Panc1 (cell line): ENCODE data around the gene NECTIN4. TPM values are rescaled to one million over a fixed set of nuclear protein-coding genes. Genes with fewer than 3 reads are reported as not detected.

Source experiments
- ATAC-seq: fragments of 200-7000 bp; cut with Tn5 transposase; 2 replicates; pipeline ENCODE4 v1.9.1; 2020; ENCODE audit warnings: mild to moderate bottlenecking, moderate library complexity
- BruUV-seq: library from RNA; stranded (reverse); fragments of 400-500 nt; replicated peaks from 2 replicates; lab custom pipeline; 2021; lab: Mats Ljungman, UMichigan
- CTCF ChIA-PET: fragments of 300-600 bp; sonication (Branson Sonifier 250); formaldehyde crosslinking; loops from one replicate; lab custom pipeline; 2022; ENCODE audit warnings: antibody characterized with exemption; lab: Charles Lee
- POLR2A ChIA-PET: fragments of 300-600 bp; sonication (Branson Sonifier 250); formaldehyde crosslinking; loops from one replicate; lab custom pipeline; 2022; ENCODE audit warnings: antibody characterized with exemption; lab: Charles Lee
- DNase-seq: peaks from one replicate; pipeline ENCODE4 v3.0.0-alpha.2; 2010; ENCODE audit warnings: low read depth, low spot score
- H3K27ac ChIP-seq: 2 replicates; pipeline ENCODE4 v1.5.1; 2011; ENCODE audit warnings: mild to moderate bottlenecking, low read length, inconsistent platforms
- H3K27me3 ChIP-seq: fragments of 200-500 bp; sonication (Bioruptor generic); 2 replicates; pipeline ENCODE4 v1.6.0; 2014; ENCODE audit warnings: low read length, inconsistent platforms; ENCODE audit not compliant: control insufficient read depth, insufficient read depth
- H3K36me3 ChIP-seq: fragments of 200-500 bp; sonication (Bioruptor generic); 2 replicates; pipeline ENCODE4 v1.5.1; 2014; ENCODE audit warnings: inconsistent platforms, mild to moderate bottlenecking, low read length, moderate library complexity; ENCODE audit not compliant: control insufficient read depth, insufficient read depth
- H3K4me1 ChIP-seq: 2 replicates; pipeline ENCODE4 v1.5.1; 2011; ENCODE audit warnings: inconsistent platforms, mild to moderate bottlenecking, low read length, moderate library complexity; ENCODE audit not compliant: control insufficient read depth, insufficient read depth
- H3K4me3 ChIP-seq, 2 experiments: 2 replicates each; pipeline ENCODE4 v1.5.1; 2011 to 2012; ENCODE audit warnings: low read depth in 2 of 2, low read length in 2 of 2, mild to moderate bottlenecking in 2 of 2, inconsistent platforms in 1 of 2, moderate library complexity in 1 of 2
- H3K9me3 ChIP-seq: fragments of 200-500 bp; sonication (Bioruptor generic); 2 replicates; pipeline ENCODE4 v1.5.1; 2014; ENCODE audit warnings: low read depth, mild to moderate bottlenecking, inconsistent platforms, low read length, moderate library complexity; ENCODE audit not compliant: control insufficient read depth, insufficient read depth
- POLR2AphosphoS5 ChIP-seq: IDR thresholded peaks from 2 replicates; pipeline ENCODE4 v1.6.1; 2012; ENCODE audit warnings: mild to moderate bottlenecking, low read depth, low read length, moderate library complexity
- REST ChIP-seq, 2 experiments: IDR thresholded peaks; 2 replicates each; pipeline ENCODE4 v1.6.1; 2011 to 2012; ENCODE audit warnings: low read depth in 2 of 2, control low read depth in 1 of 2, low read length in 1 of 2, mild to moderate bottlenecking in 1 of 2, moderate library complexity in 1 of 2; ENCODE audit not compliant: insufficient read depth in 1 of 2
- SIN3A ChIP-seq: IDR thresholded peaks from 2 replicates; pipeline ENCODE4 v1.6.1; 2012; ENCODE audit warnings: low read depth, mild to moderate bottlenecking, low read length, moderate library complexity, borderline replicate concordance; ENCODE audit not compliant: insufficient read depth
- TCF7L2 ChIP-seq: IDR thresholded peaks from 2 replicates; pipeline ENCODE4 v1.6.1; 2011; ENCODE audit warnings: mild to moderate bottlenecking, low read depth, low read length, inconsistent platforms
- in situ Hi-C: cut with HindIII; loops from 2 replicates; pipeline ENCODE4 v1.10.0; 2016; ENCODE audit warnings: low sequenced_read_pairs, low pct_unique_long_range_greater_than_20kb
- intact Hi-C: fragments of 100-400 bp; cut with micrococcal nuclease; formaldehyde crosslinking; loops from one replicate; pipeline ENCODE4 v1.10.0; 2022; ENCODE audit not compliant: unreplicated experiment
- total RNA-seq: library from RNA; stranded (reverse); gene quantifications from one replicate; pipeline ENCODE4 v1.2.1, GENCODE V29; 2021; ENCODE audit not compliant: unreplicated experiment
- TF ChIP-seq, protein P1 (sequence below): fragments of 450-650 bp; IDR thresholded peaks from 2 replicates; pipeline ENCODE4 v1.5.1; 2017; ENCODE audit warnings: mild to moderate bottlenecking

NECTIN4 gene
- total RNA-seq, 1 experiment from 2014 or later, result not detected

- DNase-seq, result no peak
- POLR2A ChIA-PET, result interaction anchor here (0.6 kb wide), 1 partner anchor 50 kb away, joined by 3 read pairs; the partner anchor contains the start of gene USF1
Measured at GRCh38 chr1:161096015-161096414, 6.7 kb upstream of the NECTIN4 start.

GRCh38 chr1:161095230-161095629, 5.9 kb upstream of the NECTIN4 start:
- no peaks in the 10 kb centered on the region for H3K9me3 ChIP-seq
- peaks cover 3% of the 10 kb centered on the region; the same call in 1 of the 2 replicates for H3K36me3 ChIP-seq
- DNase-seq, result no peak
- H3K27ac ChIP-seq, result no peak overlapping the region
- intact Hi-C loops, result loop anchor here (5.0 kb wide), 1 partner anchor 53 kb away; no protein-coding TSS in a partner anchor
- no peak for ATAC-seq
- no peaks in the 10 kb centered on the region for H3K27me3 ChIP-seq
- ChIA-PET POLR2A (interaction anchor here (0.5 kb wide), 1 partner anchor 59 kb away, joined by 8 read pairs; no protein-coding TSS in a partner anchor), CTCF (no interaction called here)
- no peak for TF ChIP-seq POLR2AphosphoS5
- TF ChIP-seq REST (IDR thresholded peaks at IDR 0.05; ENCODE audit: insufficient read depth in 1 of 2, low read depth in 2 of 2, low read length in 1 of 2), result no peak
- TF ChIP-seq TCF7L2, result no peak
- TF ChIP-seq, protein P1, sequence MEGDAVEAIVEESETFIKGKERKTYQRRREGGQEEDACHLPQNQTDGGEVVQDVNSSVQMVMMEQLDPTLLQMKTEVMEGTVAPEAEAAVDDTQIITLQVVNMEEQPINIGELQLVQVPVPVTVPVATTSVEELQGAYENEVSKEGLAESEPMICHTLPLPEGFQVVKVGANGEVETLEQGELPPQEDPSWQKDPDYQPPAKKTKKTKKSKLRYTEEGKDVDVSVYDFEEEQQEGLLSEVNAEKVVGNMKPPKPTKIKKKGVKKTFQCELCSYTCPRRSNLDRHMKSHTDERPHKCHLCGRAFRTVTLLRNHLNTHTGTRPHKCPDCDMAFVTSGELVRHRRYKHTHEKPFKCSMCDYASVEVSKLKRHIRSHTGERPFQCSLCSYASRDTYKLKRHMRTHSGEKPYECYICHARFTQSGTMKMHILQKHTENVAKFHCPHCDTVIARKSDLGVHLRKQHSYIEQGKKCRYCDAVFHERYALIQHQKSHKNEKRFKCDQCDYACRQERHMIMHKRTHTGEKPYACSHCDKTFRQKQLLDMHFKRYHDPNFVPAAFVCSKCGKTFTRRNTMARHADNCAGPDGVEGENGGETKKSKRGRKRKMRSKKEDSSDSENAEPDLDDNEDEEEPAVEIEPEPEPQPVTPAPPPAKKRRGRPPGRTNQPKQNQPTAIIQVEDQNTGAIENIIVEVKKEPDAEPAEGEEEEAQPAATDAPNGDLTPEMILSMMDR, result no peak
- TF ChIP-seq SIN3A, result no peak
- no TSS peak for BruUV-seq
- H3K4me1 ChIP-seq, result 0 out of 2 replicates have a peak, but pooled peaks cover 6% of the 10 kb centered on the region
- H3K4me3 ChIP-seq, result no peak overlapping the region
- in situ Hi-C loops, result no loop called here

More at GRCh38 chr1:161096015-161096414, 6.7 kb upstream of the NECTIN4 start:
- TF ChIP-seq, protein P1, result no peak
- TF ChIP-seq REST (IDR thresholded peaks at IDR 0.05; ENCODE audit: insufficient read depth in 1 of 2, low read depth in 2 of 2, low read length in 1 of 2) (no peak), TCF7L2 (no peak), POLR2AphosphoS5 (no peak), SIN3A (no peak)
- in situ Hi-C loops, result no loop called here
- intact Hi-C loops, result loop anchor here (2.0 to 5.0 kb wide), 2 partner anchors 54 to 99 kb away; no protein-coding TSS in a partner anchor
- Histone ChIP-seq H3K27ac (no peak overlapping the region), H3K36me3 (peaks cover 4% of the 10 kb centered on the region; the same call in 1 of the 2 replicates), H3K4me3 (no peak overlapping the region), H3K4me1 (0 out of 2 replicates have a peak, but pooled peaks cover 6% of the 10 kb centered on the region), H3K27me3 (no peaks in the 10 kb centered on the region), H3K9me3 (no peaks in the 10 kb centered on the region)
- BruUV-seq, result no TSS peak
- ATAC-seq, result no peak
- CTCF ChIA-PET, result interaction anchor here (0.8 kb wide), 1 partner anchor 24 kb away, joined by 4 read pairs; no protein-coding TSS in a partner anchor
